ENCODE measurements around the gene SIGLEC1. TPM values are rescaled to one million over a fixed set of nuclear protein-coding genes. Genes with fewer than 3 reads are reported as not detected.

SIGLEC1 gene
- total RNA-seq, 1 donor from 2014 or later: not detected

- DNase-seq (ENCODE audit: low read depth): peak; percentile 18
- H3K36me3 Mint-ChIP-seq (ENCODE audit: low read depth, unreplicated experiment): peaks cover 7% of the 10 kb centered on the region
- Histone ChIP-seq H3K9me3 (ENCODE audit: insufficient read depth, low read depth, low read length) (no peaks in the 10 kb centered on the region), H2AFZ (ENCODE audit: low read depth, low read length) (peak overlapping the region; percentile 52), H3K4me2 (ENCODE audit: low read length) (peak overlapping the region; percentile 83), H3K9ac (ENCODE audit: low read length) (no peak overlapping the region), H3K36me3 (ENCODE audit: insufficient read depth, low read length) (no peaks in the 10 kb centered on the region), H3K79me2 (ENCODE audit: insufficient read depth, low read length) (no peaks in the 10 kb centered on the region), H4K20me1 (ENCODE audit: insufficient read depth, low read length) (peaks cover 20% of the 10 kb centered on the region), H3K4me3 (ENCODE audit: insufficient read depth, low read depth, low read length) (no peak overlapping the region), H3K4me1 (ENCODE audit: insufficient read depth, low read length) (peaks cover 5% of the 10 kb centered on the region), H3K27me3 (ENCODE audit: insufficient read depth, low read length) (peaks cover 13% of the 10 kb centered on the region), H3K27ac (ENCODE audit: low read depth, low read length) (no peak overlapping the region)
- no peak overlapping the region for H3K27ac Mint-ChIP-seq (ENCODE audit: unreplicated experiment)
- peaks cover 42% of the 10 kb centered on the region for H3K27me3 Mint-ChIP-seq (ENCODE audit: low read depth, unreplicated experiment)
- no peaks in the 10 kb centered on the region for H3K4me1 Mint-ChIP-seq (ENCODE audit: low read depth, unreplicated experiment)
- peaks cover 5% of the 10 kb centered on the region for H3K9me3 Mint-ChIP-seq (ENCODE audit: unreplicated experiment)
- H3K4me3 Mint-ChIP-seq (ENCODE audit: unreplicated experiment): no peak overlapping the region
- FAIRE-seq: no peak
- no peak for TF ChIP-seq EZH2 (IDR thresholded peaks at IDR 0.05; ENCODE audit: insufficient read depth, low read length)
- TF ChIP-seq CTCF (IDR thresholded peaks at IDR 0.05; ENCODE audit: insufficient read depth, low read depth, low read length): no peak
These were observed 39.4 kb upstream of the SIGLEC1 start for GRCh38 chr20:3751675-3752385.

GRCh38 chr20:3751305-3751674 lies 38.9 kb upstream of the SIGLEC1 start:
- H3K27me3 ChIP-seq (ENCODE audit: insufficient read depth, low read length): peaks cover 13% of the 10 kb centered on the region
- no peaks in the 10 kb centered on the region for H3K79me2 ChIP-seq (ENCODE audit: insufficient read depth, low read length)
- peak overlapping the region; percentile 83 for H3K4me2 ChIP-seq (ENCODE audit: low read length)
- H3K27me3 Mint-ChIP-seq (ENCODE audit: low read depth, unreplicated experiment): peaks cover 48% of the 10 kb centered on the region
- H3K9me3 Mint-ChIP-seq (ENCODE audit: unreplicated experiment): peaks cover 7% of the 10 kb centered on the region
- no peak for TF ChIP-seq CTCF (IDR thresholded peaks at IDR 0.05; ENCODE audit: insufficient read depth, low read depth, low read length)
- TF ChIP-seq EZH2 (IDR thresholded peaks at IDR 0.05; ENCODE audit: insufficient read depth, low read length): no peak
- no peaks in the 10 kb centered on the region for H3K36me3 ChIP-seq (ENCODE audit: insufficient read depth, low read length)
- no peak overlapping the region for H3K9ac ChIP-seq (ENCODE audit: low read length)
- no peak overlapping the region for H2AFZ ChIP-seq (ENCODE audit: low read depth, low read length)
- H3K4me3 Mint-ChIP-seq (ENCODE audit: unreplicated experiment): no peak overlapping the region
- H3K4me3 ChIP-seq (ENCODE audit: insufficient read depth, low read depth, low read length): no peak overlapping the region
- H3K9me3 ChIP-seq (ENCODE audit: insufficient read depth, low read depth, low read length): no peaks in the 10 kb centered on the region
- H3K27ac Mint-ChIP-seq (ENCODE audit: unreplicated experiment): no peak overlapping the region
- peaks cover 20% of the 10 kb centered on the region for H4K20me1 ChIP-seq (ENCODE audit: insufficient read depth, low read length)
- FAIRE-seq (no peak), DNase-seq (ENCODE audit: low read depth) (no peak)
- H3K4me1 ChIP-seq (ENCODE audit: insufficient read depth, low read length): peaks cover 5% of the 10 kb centered on the region
- H3K27ac ChIP-seq (ENCODE audit: low read depth, low read length): no peak overlapping the region
- H3K36me3 Mint-ChIP-seq (ENCODE audit: low read depth, unreplicated experiment): peaks cover 7% of the 10 kb centered on the region
- no peaks in the 10 kb centered on the region for H3K4me1 Mint-ChIP-seq (ENCODE audit: low read depth, unreplicated experiment)

Data from astrocyte (in vitro differentiated cells and primary cell).